IPS-15b (cell line): ENCODE measurements around the gene OR1J2.
"Not testable (repeated sequence)": the region's sequence is repeated elsewhere in the genome, so short reads cannot be mapped to it uniquely, and the experiment has no call there.

ENCODE experiments used
- H3K27me3 ChIP-seq: one replicate; pipeline ENCODE4 v1.6.1; 2013; ENCODE audit warnings: low read length; ENCODE audit not compliant: control insufficient read depth, insufficient read depth
- H3K36me3 ChIP-seq: one replicate; pipeline ENCODE4 v1.6.1; 2013; ENCODE audit warnings: low read length; ENCODE audit not compliant: control insufficient read depth, insufficient read depth
- H3K4me1 ChIP-seq: one replicate; pipeline ENCODE4 v1.6.1; 2013; ENCODE audit warnings: mild to moderate bottlenecking, low read length; ENCODE audit not compliant: control insufficient read depth, insufficient read depth
- H3K4me3 ChIP-seq: one replicate; pipeline ENCODE4 v1.5.1; 2013; ENCODE audit warnings: low read depth, low read length
- H3K9ac ChIP-seq: one replicate; pipeline ENCODE4 v1.6.1; 2013; ENCODE audit warnings: low read depth, mild to moderate bottlenecking, low read length
- H3K9me3 ChIP-seq: one replicate; pipeline ENCODE4 v1.6.1; 2013; ENCODE audit warnings: mild to moderate bottlenecking, low read length; ENCODE audit not compliant: control insufficient read depth, insufficient read depth

OR1J2 gene

GRCh38 chr9:122506964-122507363 is 3.6 kb upstream of the OR1J2 start:
- H3K4me1 ChIP-seq = no peaks in the 10 kb centered on the region
- H3K4me3 ChIP-seq = no peak overlapping the region
- H3K36me3 ChIP-seq = no peaks in the 10 kb centered on the region
- H3K27me3 ChIP-seq = no peaks in the 10 kb centered on the region
- H3K9ac ChIP-seq = no peak overlapping the region
- peaks cover 3% of the 10 kb centered on the region for H3K9me3 ChIP-seq

GRCh38 chr9:122518226-122518625 is 7.6 kb downstream of the OR1J2 start:
- Histone ChIP-seq H3K27me3 (peaks cover 2% of the 10 kb centered on the region), H3K9me3 (no peaks in the 10 kb centered on the region), H3K36me3 (no peaks in the 10 kb centered on the region), H3K4me1 (no peaks in the 10 kb centered on the region), H3K9ac (no peak overlapping the region), H3K4me3 (no peak overlapping the region)

GRCh38 chr9:122518841-122519240 is 8.2 kb downstream of the OR1J2 start, which contains the start of gene OR1J4:
Gene OR1J4, plus strand, starts transcription at chr9:122519141. Its CDS starts 0 bp downstream, at chr9:122519141.
- Histone ChIP-seq H3K9me3 (no peaks in the 10 kb centered on the region), H3K27me3 (peaks cover 2% of the 10 kb centered on the region)

GRCh38 chr9:122519376-122519775 is 8.8 kb downstream of the OR1J2 start:
- Histone ChIP-seq H3K27me3 (peaks cover 2% of the 10 kb centered on the region), H3K4me1 (no peaks in the 10 kb centered on the region), H3K9me3 (no peaks in the 10 kb centered on the region), H3K4me3 (no peak overlapping the region), H3K9ac (no peak overlapping the region), H3K36me3 (no peaks in the 10 kb centered on the region)

More at GRCh38 chr9:122518841-122519240, 8.2 kb downstream of the OR1J2 start, which contains the start of gene OR1J4:
- H3K9ac ChIP-seq = no peak within 1 kb of the TSS
- no peaks in the 10 kb centered on the region for H3K4me1 ChIP-seq
- no peaks in the 10 kb centered on the region for H3K36me3 ChIP-seq
- no peak within 1 kb of the TSS for H3K4me3 ChIP-seq

- H3K4me3 ChIP-seq = no peak overlapping the region
- H3K27me3 ChIP-seq = no peaks in the 10 kb centered on the region
- no peaks in the 10 kb centered on the region for H3K4me1 ChIP-seq
- no peaks in the 10 kb centered on the region for H3K36me3 ChIP-seq
- no peak overlapping the region for H3K9ac ChIP-seq
- H3K9me3 ChIP-seq = no peaks in the 10 kb centered on the region
Measured at GRCh38 chr9:122526602-122527001, 16.0 kb downstream of the OR1J2 start.

GRCh38 chr9:122527193-122527592 is 16.6 kb downstream of the OR1J2 start, which contains the start of gene OR1N1:
Gene OR1N1, minus strand, starts transcription at chr9:122527293. Its CDS starts 0 bp downstream, at chr9:122527293.
- Histone ChIP-seq H3K27me3 (no peaks in the 10 kb centered on the region), H3K9ac (no peak within 1 kb of the TSS), H3K4me1 (no peaks in the 10 kb centered on the region), H3K4me3 (no peak within 1 kb of the TSS), H3K36me3 (no peaks in the 10 kb centered on the region), H3K9me3 (no peaks in the 10 kb centered on the region)

GRCh38 chr9:122531157-122531556 is 20.6 kb downstream of the OR1J2 start:
- H3K4me3 ChIP-seq, H3K9ac ChIP-seq, H3K36me3 ChIP-seq, H3K9me3 ChIP-seq, H3K27me3 ChIP-seq, H3K4me1 ChIP-seq: not testable (repeated sequence)

- Histone ChIP-seq H3K36me3 (no peaks in the 10 kb centered on the region), H3K4me1 (no peaks in the 10 kb centered on the region), H3K9ac (no peak overlapping the region), H3K4me3 (no peak overlapping the region), H3K27me3 (no peaks in the 10 kb centered on the region), H3K9me3 (no peaks in the 10 kb centered on the region)
Measured at GRCh38 chr9:122536134-122536533, 25.5 kb downstream of the OR1J2 start.

GRCh38 chr9:122537066-122537465 is 26.5 kb downstream of the OR1J2 start:
- not testable (repeated sequence) for H3K4me1 ChIP-seq, H3K4me3 ChIP-seq, H3K9ac ChIP-seq, H3K9me3 ChIP-seq, H3K27me3 ChIP-seq, H3K36me3 ChIP-seq

- H3K27me3 ChIP-seq = no peaks in the 10 kb centered on the region
- H3K4me3 ChIP-seq = no peak overlapping the region
- H3K4me1 ChIP-seq = no peaks in the 10 kb centered on the region
- H3K9me3 ChIP-seq = no peaks in the 10 kb centered on the region
- no peak overlapping the region for H3K9ac ChIP-seq
- H3K36me3 ChIP-seq = no peaks in the 10 kb centered on the region
Measured at GRCh38 chr9:122538757-122539156, 28.2 kb downstream of the OR1J2 start.

GRCh38 chr9:122546196-122546595 is 35.6 kb downstream of the OR1J2 start:
- Histone ChIP-seq H3K36me3 (no peaks in the 10 kb centered on the region), H3K4me1 (no peaks in the 10 kb centered on the region), H3K9me3 (no peaks in the 10 kb centered on the region), H3K4me3 (no peak overlapping the region), H3K27me3 (no peaks in the 10 kb centered on the region), H3K9ac (no peak overlapping the region)

GRCh38 chr9:122551371-122551770 is 40.8 kb downstream of the OR1J2 start:
- Histone ChIP-seq H3K9me3 (no peaks in the 10 kb centered on the region), H3K36me3 (no peaks in the 10 kb centered on the region), H3K27me3 (no peaks in the 10 kb centered on the region), H3K9ac (no peak overlapping the region), H3K4me3 (no peak overlapping the region), H3K4me1 (no peaks in the 10 kb centered on the region)
